ENCODE results near the gene HEPN1.

DNA sequence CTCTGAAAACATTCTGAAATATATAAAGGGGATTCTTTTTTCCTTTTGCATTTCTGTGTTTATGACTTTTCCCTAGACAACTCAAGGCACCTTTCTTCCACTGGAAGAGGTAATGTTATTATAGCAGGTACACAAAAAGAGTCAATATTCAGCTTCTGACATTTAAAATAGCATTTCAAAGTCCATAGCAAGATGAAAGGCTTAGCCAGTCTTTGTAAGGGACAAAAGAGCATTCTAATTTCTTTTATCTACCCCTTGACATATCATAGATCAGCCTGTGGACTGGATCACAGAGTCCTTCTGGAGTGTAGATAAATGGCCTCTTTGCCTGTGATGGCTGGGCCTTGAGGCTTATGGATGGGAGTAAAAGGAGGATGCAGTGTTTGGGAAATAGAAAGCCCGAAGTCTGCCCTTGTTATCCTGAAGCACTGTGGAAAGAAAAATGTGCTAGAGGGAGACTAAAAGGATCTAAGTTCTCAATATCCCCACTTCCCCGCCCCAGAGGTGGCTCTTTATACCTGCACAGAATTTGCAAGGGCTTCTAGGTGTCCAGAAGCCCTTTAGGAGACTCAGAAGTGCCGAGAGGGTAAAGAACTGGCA, 18.4 kb downstream of the HEPN1 start:
- TF ChIP-seq SUZ12 (IDR thresholded peaks at IDR 0.05; ENCODE audit: extremely low read depth, insufficient read depth, insufficient read length) = no peak
- no peak for TF ChIP-seq YY1 (IDR thresholded peaks at IDR 0.05; ENCODE audit: insufficient read depth, insufficient read length)
- no peak for TF ChIP-seq ZNF274 (IDR thresholded peaks at IDR 0.05; ENCODE audit: low read depth, low read length)

All from NT2/D1 (cell line).